K562 (cell line): Measurements from ENCODE around the gene TMED4. TPM values are rescaled to one million over a fixed set of nuclear protein-coding genes. Genes with fewer than 3 reads are reported as not detected.

ENCODE experiments used
- ATAC-seq: fragments of 200-7000 bp; cut with Tn5 transposase; 3 replicates; pipeline ENCODE4 v1.9.1; 2020; ENCODE audit warnings: moderate library complexity
- BruUV-seq: library from RNA; stranded (reverse); fragments of 400-500 nt; replicated peaks from 2 replicates; lab custom pipeline; 2021; lab: Mats Ljungman, UMichigan
- CTCF ChIA-PET: fragments of 300-600 bp; formaldehyde crosslinking; extraction: SDS; loops from one replicate; lab custom pipeline; 2021; ENCODE audit warnings: low intra/inter-chr PET ratio; lab: Yijun Ruan, JAX
- POLR2A ChIA-PET: fragments of 300-600, 350-650 bp; sonication (Branson Sonifier 250); formaldehyde crosslinking; extraction: SDS; loops from one replicate; lab custom pipeline; 2021; ENCODE audit warnings: antibody characterized with exemption, inconsistent platforms; lab: Yijun Ruan, JAX
- DNase-seq, 4 experiments: peaks; one replicate each; pipeline versions ENCODE4 v3.0.0 to v3.0.0-alpha.2; 2011 to 2018; ENCODE audit warnings: low spot score in 3 of 4, mixed read lengths in 3 of 4; ENCODE audit errors: extremely low read depth in 1 of 4
- FAIRE-seq: peaks from 2 replicates; lab custom pipeline; 2011; peaks lifted over from hg19 to GRCh38; lab: Jason Lieb, UNC
- H2AFZ ChIP-seq: 2 replicates; pipeline ENCODE4 v1.6.0; 2011; ENCODE audit warnings: low read depth, low read length, control low read depth, inconsistent platforms
- H3K27ac ChIP-seq: fragments of 200-600 bp; 3 replicates; pipeline ENCODE4 v1.8.0; 2011; ENCODE audit warnings: low read depth, mild to moderate bottlenecking, control low read depth, inconsistent platforms, low read length, moderate library complexity, mixed read lengths; ENCODE audit errors: extremely low read depth
- H3K27me3 ChIP-seq, 2 experiments: fragments of 300-600 bp in 1 of 2; 2 replicates in 1 of 2; 3 replicates in 1 of 2; pipeline versions ENCODE4 v1.6.0 to v1.8.0; 2011; ENCODE audit warnings: inconsistent platforms in 2 of 2, low read length in 2 of 2, mild to moderate bottlenecking in 1 of 2, mixed read lengths in 1 of 2, moderate library complexity in 1 of 2; ENCODE audit not compliant: control insufficient read depth in 2 of 2, insufficient read depth in 2 of 2
- H3K36me3 ChIP-seq: fragments of 300-600 bp; 3 replicates; pipeline ENCODE4 v1.8.0; 2011; ENCODE audit warnings: mild to moderate bottlenecking, low read length, inconsistent platforms; ENCODE audit not compliant: control insufficient read depth, insufficient read depth
- H3K4me1 ChIP-seq, 2 experiments: fragments of 200-600 bp in 1 of 2; replicated peaks in 1 of 2; 2 replicates in 1 of 2; 3 replicates in 1 of 2; pipeline versions ENCODE4 v1.5.1 to v1.8.0; 2011; ENCODE audit warnings: inconsistent platforms in 2 of 2, low read length in 2 of 2, mild to moderate bottlenecking in 1 of 2, mixed read lengths in 1 of 2, moderate library complexity in 1 of 2; ENCODE audit not compliant: control insufficient read depth in 2 of 2, insufficient read depth in 2 of 2
- H3K4me2 ChIP-seq: 2 replicates; pipeline ENCODE4 v1.6.1; 2011; ENCODE audit warnings: low read length, control low read depth, inconsistent platforms, mixed read lengths; ENCODE audit not compliant: insufficient read depth
- H3K4me3 ChIP-seq: fragments of 200-600 bp; sonication (generic), shearing (Covaris generic); 2 replicates; pipeline ENCODE4 v1.5.1; 2016; ENCODE audit warnings: control low read depth, inconsistent platforms
- H3K79me2 ChIP-seq: fragments of 200-600 bp; 3 replicates; pipeline ENCODE4 v1.8.0; 2011; ENCODE audit warnings: low read length, inconsistent platforms; ENCODE audit not compliant: control insufficient read depth, insufficient read depth
- H3K9ac ChIP-seq, 2 experiments: 2 replicates each; pipeline versions ENCODE4 v1.6.0 to v1.6.1; 2011; ENCODE audit warnings: low read depth in 2 of 2, low read length in 2 of 2, control low read depth in 1 of 2, inconsistent platforms in 1 of 2, mild to moderate bottlenecking in 1 of 2, mixed read lengths in 1 of 2; ENCODE audit not compliant: insufficient read depth in 1 of 2
- H3K9me1 ChIP-seq: one replicate; pipeline ENCODE4 v1.6.0; 2011; ENCODE audit warnings: inconsistent platforms, mild to moderate bottlenecking, low read length, moderate library complexity; ENCODE audit not compliant: control insufficient read depth, insufficient read depth
- H3K9me3 ChIP-seq: replicated peaks from 2 replicates; pipeline ENCODE4 v1.5.1; 2011; ENCODE audit warnings: low read depth, low read length, inconsistent platforms; ENCODE audit not compliant: control insufficient read depth, insufficient read depth
- H4K20me1 ChIP-seq: replicated peaks from 2 replicates; pipeline ENCODE4 v1.6.1; 2011; ENCODE audit warnings: low read length, inconsistent platforms, mixed read lengths; ENCODE audit not compliant: control insufficient read depth, insufficient read depth
- ADNP ChIP-seq: fragments of 200-800 bp; sonication (Bioruptor generic); IDR thresholded peaks from 2 replicates; pipeline ENCODE4 v1.6.1; 2016; ENCODE audit warnings: missing genetic modification characterization, missing compliant biosample characterization
- CBFA2T2 ChIP-seq: fragments of 450-650 bp; conservative IDR thresholded peaks from 2 replicates; pipeline ENCODE4 v1.6.1; 2017; ENCODE audit warnings: mild to moderate bottlenecking
- CHD1 ChIP-seq: fragments of 200-600 bp; sonication (generic); IDR thresholded peaks from one replicate; pipeline ENCODE4 v1.6.1; 2012; ENCODE audit warnings: mild to moderate bottlenecking, moderate library complexity, low read length, inconsistent platforms
- ESRRA ChIP-seq: fragments of 450-650 bp; IDR thresholded peaks from 2 replicates; pipeline ENCODE4 v1.6.1; 2014; ENCODE audit warnings: low read depth, mild to moderate bottlenecking, moderate library complexity, borderline replicate concordance
- EZH2 ChIP-seq: IDR thresholded peaks from 2 replicates; pipeline ENCODE4 v1.6.1; 2012; ENCODE audit warnings: low read depth, mild to moderate bottlenecking, inconsistent platforms, low read length, borderline replicate concordance
- GABPB1 ChIP-seq: sonication (generic); formaldehyde crosslinking; IDR thresholded peaks from 2 replicates; pipeline ENCODE4 v1.8.0; 2022; ENCODE audit warnings: mild to moderate bottlenecking, missing genetic modification reagents
- HLTF ChIP-seq: fragments of 450-650 bp; IDR thresholded peaks from 2 replicates; pipeline ENCODE4 v1.6.1; 2016
- ILK ChIP-seq: fragments of 450-650 bp; IDR thresholded peaks from 2 replicates; pipeline ENCODE4 v1.6.1; 2016; ENCODE audit warnings: missing genetic modification characterization, low read depth, mild to moderate bottlenecking, missing compliant biosample characterization, moderate library complexity, borderline replicate concordance
- KAT8 ChIP-seq: fragments of 450-650 bp; IDR thresholded peaks from 2 replicates; pipeline ENCODE4 v1.6.1; 2016; ENCODE audit warnings: low read depth, mild to moderate bottlenecking
- KDM2B ChIP-seq: fragments of 250-450 bp; sonication (Bioruptor Pico); IDR thresholded peaks from 2 replicates; pipeline ENCODE4 v1.8.0; 2021; ENCODE audit warnings: mild to moderate bottlenecking, moderate library complexity
- L3MBTL2 ChIP-seq: fragments of 450-650 bp; IDR thresholded peaks from 2 replicates; pipeline ENCODE4 v1.6.1; 2016; ENCODE audit warnings: mild to moderate bottlenecking, moderate library complexity
- MEF2A ChIP-seq: IDR thresholded peaks from 2 replicates; pipeline ENCODE4 v1.6.1; 2011; ENCODE audit warnings: low read depth, mild to moderate bottlenecking, low read length, moderate library complexity; ENCODE audit not compliant: control insufficient read depth
- PATZ1 ChIP-seq: fragments of 250-450 bp; sonication (Bioruptor Pico); IDR thresholded peaks from 2 replicates; pipeline ENCODE4 v1.5.0; 2020; ENCODE audit warnings: mild to moderate bottlenecking, borderline replicate concordance
- POLR3A ChIP-seq: IDR thresholded peaks from 2 replicates; pipeline ENCODE4 v1.6.1; 2011; ENCODE audit warnings: borderline replicate concordance, mild to moderate bottlenecking, moderate library complexity; ENCODE audit not compliant: insufficient read length, insufficient read depth; ENCODE audit errors: extremely low read depth
- SMC3 ChIP-seq: conservative IDR thresholded peaks from 2 replicates; pipeline ENCODE4 v1.6.1; 2011; ENCODE audit warnings: low read depth, low read length, improper control_type of control experiment; ENCODE audit not compliant: insufficient read depth
- WHSC1 ChIP-seq: IDR thresholded peaks from one replicate; pipeline ENCODE4 v1.6.1; 2012; ENCODE audit warnings: low read length, control low read depth, inconsistent platforms
- ZNF124 ChIP-seq: sonication (generic); formaldehyde crosslinking; IDR thresholded peaks from 2 replicates; pipeline ENCODE4 v1.8.1; 2022; ENCODE audit warnings: missing genetic modification reagents
- ZNF507 ChIP-seq: conservative IDR thresholded peaks from 2 replicates; pipeline ENCODE4 v1.6.1; 2017; ENCODE audit warnings: missing genetic modification characterization, missing compliant biosample characterization
- WGBS: fragments of 100-300 bp; shearing (Covaris generic); methylation state at CpG from one replicate; pipeline ENCODE4 v1.1.6; 2016; ENCODE audit warnings: low coverage, mixed read lengths; ENCODE audit not compliant: insufficient coverage; ENCODE audit errors: missing lambda C conversion rate; 5-methylcytosine and 5-hydroxymethylcytosine counted together
- in situ Hi-C: fragments of 300-500 bp; cut with MboI; formaldehyde crosslinking; loops from 4 replicates; pipeline ENCODE4 v1.15.0; 2018; ENCODE audit warnings: inconsistent platforms, mixed read lengths
- intact Hi-C: fragments of 100-400 bp; cut with micrococcal nuclease; formaldehyde crosslinking; loops from 2 replicates; pipeline ENCODE4 v1.14.2; 2022
- polyA plus RNA-seq, 8 experiments: library from polyadenylated mRNA; depleted of rRNA in 4 of 8; stranded (reverse) in 5 of 8; unstranded in 3 of 8; fragments of >200 nt; fragmentation: Nextera tagmentation in 2 of 8; fragmentation: Illumina TruSeq in 1 of 8; extraction: Ambion mirVana in 2 of 8; extraction: Trizol in 1 of 8; gene quantifications; 2 replicates each; pipeline versions ENCODE4 v1.2.1 to v1.2.3, GENCODE V29; 2011 to 2014; ENCODE audit warnings: inconsistent platforms in 1 of 8, missing spikeins in 1 of 8
- total RNA-seq, 7 experiments: library from RNA; depleted of rRNA in 6 of 7; stranded (reverse); fragments of >200 nt in 6 of 7; fragmentation: Illumina TruSeq in 2 of 7; extraction: Trizol in 2 of 7; gene quantifications; 2 replicates each; pipeline versions ENCODE4 v1.2.1 to v1.2.3, GENCODE V29; 2011 to 2021; ENCODE audit warnings: low replicate concordance in 1 of 7
- TF ChIP-seq, protein P1 (sequence below): fragments of 450-650 bp; IDR thresholded peaks from 2 replicates; pipeline ENCODE4 v1.7.0; 2016; ENCODE audit warnings: borderline replicate concordance

The TMED4 gene
- total and polyA plus RNA-seq, 9 of the 15 experiments (the other 6 are each of a cell fraction or from before 2014, with no cell fraction given) = 20.3 to 64.0 (median 42.1) TPM

DNA sequence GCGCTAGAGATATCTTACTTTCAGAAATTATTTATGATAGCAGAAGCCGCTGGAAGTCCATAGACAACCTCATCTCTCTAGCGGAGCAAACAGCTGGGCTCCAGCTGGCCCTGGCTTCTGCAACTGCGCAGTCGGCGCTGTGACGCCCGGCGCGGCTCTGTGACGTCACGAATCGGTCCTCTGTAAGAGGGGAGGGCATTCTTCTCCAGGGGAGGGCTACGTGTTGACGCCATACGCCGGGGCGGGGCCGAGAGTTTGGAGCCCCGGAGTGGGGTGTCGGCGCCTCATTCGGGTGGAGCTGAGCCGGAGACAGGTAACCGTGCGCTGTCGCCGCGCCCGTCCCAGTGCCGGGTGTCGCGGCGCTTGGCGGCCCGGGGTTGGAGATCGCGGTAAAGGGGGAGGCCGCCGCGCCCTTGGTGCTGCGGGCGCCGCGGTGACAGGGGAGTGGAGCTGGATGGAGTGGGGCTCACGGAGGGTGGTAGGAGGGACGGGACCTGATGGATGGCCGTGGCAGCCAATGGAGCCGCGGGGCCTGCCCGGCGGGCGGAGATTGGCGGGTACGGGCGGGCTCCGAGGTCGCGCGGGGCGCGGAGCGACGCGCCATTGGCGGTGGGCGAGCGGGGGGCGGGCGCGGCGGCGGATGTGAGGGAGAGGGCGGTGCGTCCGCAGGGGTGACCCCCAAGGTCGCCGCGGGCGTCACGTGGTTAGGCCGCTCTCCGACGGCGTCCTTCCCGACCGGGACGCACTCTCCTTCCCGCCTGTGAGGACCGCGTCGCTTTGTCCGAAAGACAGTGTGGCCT lies 24.5 kb upstream of the TMED4 start, which contains the start of gene OGDH:
Gene OGDH, plus strand, starts transcription at position 287 of the 800 bp plus-strand sequence. CDS start 17,717 bp downstream, outside the sequence.
- Histone ChIP-seq H3K4me3 (peak within 1 kb of the TSS; percentile 77), H4K20me1 (no peaks in the 10 kb centered on the region; the same call in 1 of the 2 replicates), H3K9me1 (no peaks in the 10 kb centered on the region), H3K79me2 (peaks cover 46% of the 10 kb centered on the region), H2AFZ (peak within 1 kb of the TSS; percentile 81), H3K9ac (peak within 1 kb of the TSS; percentile 81 to 96), H3K27me3 (0 out of 5 replicates have a peak, but pooled peaks cover 0 to under 1% of the 10 kb centered on the region in 2 experiments), H3K4me2 (peak within 1 kb of the TSS; percentile 96), H3K27ac (peak within 1 kb of the TSS; percentile 84), H3K36me3 (peaks cover 12% of the 10 kb centered on the region), H3K9me3 (no peaks in the 10 kb centered on the region), H3K4me1 (peaks cover 8 to 27% of the 10 kb centered on the region in 2 experiments; a peak in 4 of 5 replicates)
- ATAC-seq (peak; percentile 99), FAIRE-seq (peak; percentile 94), DNase-seq (peak; percentile 99)
- ChIA-PET CTCF (no interaction called here), POLR2A (interaction anchor here (0.6 to 2.7 kb wide), 21 partner anchors 11 to 378 kb away, joined by 3 to 15 read pairs (median 3); partner anchors contain the start of genes DDX56, H2AZ2, PURB and TMED4)
- no TSS peak for BruUV-seq
- intact Hi-C loops = loop anchor here (1.0 to 5.0 kb wide), 5 partner anchors 32 to 242 kb away; partner anchors contain the start of genes H2AZ2 and PPIA
- under 1% methylated on average over 73 of the region's 93 CpGs for WGBS
- in situ Hi-C loops = no loop called here
- TF ChIP-seq HLTF (no peak), GABPB1 (peak; percentile 73), KDM2B (no peak), MEF2A (no peak), CHD1 (no peak), SMC3 (no peak), WHSC1 (no peak), EZH2 (no peak), ILK (no peak), ZNF124 (CRISPR knock-in tag) (no peak), ZNF507 (tag) (no peak), CBFA2T2 (peak; percentile 70), ESRRA (peak; percentile 100), L3MBTL2 (peak; percentile 96), POLR3A (no peak), KAT8 (no peak), ADNP (tag) (no peak), PATZ1 (CRISPR knock-in tag) (no peak)
- TF ChIP-seq, protein P1, sequence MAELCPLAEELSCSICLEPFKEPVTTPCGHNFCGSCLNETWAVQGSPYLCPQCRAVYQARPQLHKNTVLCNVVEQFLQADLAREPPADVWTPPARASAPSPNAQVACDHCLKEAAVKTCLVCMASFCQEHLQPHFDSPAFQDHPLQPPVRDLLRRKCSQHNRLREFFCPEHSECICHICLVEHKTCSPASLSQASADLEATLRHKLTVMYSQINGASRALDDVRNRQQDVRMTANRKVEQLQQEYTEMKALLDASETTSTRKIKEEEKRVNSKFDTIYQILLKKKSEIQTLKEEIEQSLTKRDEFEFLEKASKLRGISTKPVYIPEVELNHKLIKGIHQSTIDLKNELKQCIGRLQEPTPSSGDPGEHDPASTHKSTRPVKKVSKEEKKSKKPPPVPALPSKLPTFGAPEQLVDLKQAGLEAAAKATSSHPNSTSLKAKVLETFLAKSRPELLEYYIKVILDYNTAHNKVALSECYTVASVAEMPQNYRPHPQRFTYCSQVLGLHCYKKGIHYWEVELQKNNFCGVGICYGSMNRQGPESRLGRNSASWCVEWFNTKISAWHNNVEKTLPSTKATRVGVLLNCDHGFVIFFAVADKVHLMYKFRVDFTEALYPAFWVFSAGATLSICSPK = no peak
